SK-N-SH treated with all-trans-retinoic acid at 6 μM for 48 hours (cell line): Measurements from ENCODE around the gene MADD.

Experiments used
- POU6F1 ChIP-seq: fragments of 250-450 bp; sonication (Bioruptor Pico); IDR thresholded peaks from 2 replicates; pipeline ENCODE4 v1.8.0; 2021; ENCODE audit warnings: low read depth, mild to moderate bottlenecking, moderate library complexity, borderline replicate concordance
- SNAI2 ChIP-seq: fragments of 250-450 bp; sonication (Bioruptor Pico); IDR thresholded peaks from 2 replicates; pipeline ENCODE4 v1.5.0; 2020; ENCODE audit warnings: mild to moderate bottlenecking, moderate library complexity

GRCh38 chr11:47355283-47356128 lies 85.6 kb downstream of the MADD start:
- TF ChIP-seq POU6F1 (CRISPR knock-in tag) (no peak), SNAI2 (CRISPR knock-in tag) (no peak)
